Measurements from ENCODE around the gene MIF4GD.
"Not testable (repeated sequence)": the region's sequence is repeated elsewhere in the genome, so short reads cannot be mapped to it uniquely, and the experiment has no call there.

The MIF4GD gene

GRCh38 chr17:75295201-75296158 is 24.4 kb upstream of the MIF4GD start:
- peak overlapping the region; percentile 43 for H3K4me3 Mint-ChIP-seq
- peaks cover 3% of the 10 kb centered on the region for H3K36me3 Mint-ChIP-seq (ENCODE audit: low read depth)
- H3K9me3 Mint-ChIP-seq = no peaks in the 10 kb centered on the region
- no peaks in the 10 kb centered on the region for H3K27me3 Mint-ChIP-seq (ENCODE audit: low read depth)
- peak overlapping the region; percentile 86 for H3K27ac Mint-ChIP-seq
- peaks cover 34% of the 10 kb centered on the region for H3K4me1 Mint-ChIP-seq (ENCODE audit: low read depth)

DNA sequence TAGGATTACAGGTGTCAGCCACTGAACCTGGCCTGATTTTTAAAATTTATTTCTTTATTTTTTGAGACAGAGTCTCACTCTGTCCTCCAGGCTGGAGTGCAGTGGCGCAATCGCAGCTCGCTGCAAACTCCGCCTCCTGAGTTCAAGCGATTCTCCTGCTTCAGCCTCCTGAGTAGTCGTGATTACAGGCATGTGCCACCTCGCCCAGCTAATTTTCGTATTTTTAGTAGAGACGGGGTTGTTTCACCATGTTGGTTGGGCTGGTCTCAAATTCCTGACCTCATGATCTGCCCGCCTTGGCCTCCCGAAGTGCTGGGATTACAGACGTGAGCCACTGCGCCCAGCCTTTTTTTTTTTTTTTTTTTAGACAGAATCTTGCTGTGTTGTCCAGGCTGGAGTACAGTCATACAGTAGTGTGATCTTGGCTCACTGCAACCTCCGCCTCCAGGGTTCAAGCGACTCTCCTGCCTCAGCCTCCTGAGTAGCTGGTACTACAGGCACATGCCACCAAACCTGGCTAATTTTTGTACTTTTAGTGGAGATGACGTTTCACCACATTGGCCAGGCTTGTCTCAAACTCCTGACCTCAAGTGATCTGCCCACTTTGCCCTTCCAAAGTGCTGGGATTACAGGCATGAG is 21.9 kb upstream of the MIF4GD start:
- peaks cover 41% of the 10 kb centered on the region for H3K4me1 Mint-ChIP-seq (ENCODE audit: low read depth)
- not testable (repeated sequence) for H3K4me3 Mint-ChIP-seq; H3K27me3 Mint-ChIP-seq (ENCODE audit: low read depth); H3K27ac Mint-ChIP-seq; H3K36me3 Mint-ChIP-seq (ENCODE audit: low read depth); H3K9me3 Mint-ChIP-seq

DNA sequence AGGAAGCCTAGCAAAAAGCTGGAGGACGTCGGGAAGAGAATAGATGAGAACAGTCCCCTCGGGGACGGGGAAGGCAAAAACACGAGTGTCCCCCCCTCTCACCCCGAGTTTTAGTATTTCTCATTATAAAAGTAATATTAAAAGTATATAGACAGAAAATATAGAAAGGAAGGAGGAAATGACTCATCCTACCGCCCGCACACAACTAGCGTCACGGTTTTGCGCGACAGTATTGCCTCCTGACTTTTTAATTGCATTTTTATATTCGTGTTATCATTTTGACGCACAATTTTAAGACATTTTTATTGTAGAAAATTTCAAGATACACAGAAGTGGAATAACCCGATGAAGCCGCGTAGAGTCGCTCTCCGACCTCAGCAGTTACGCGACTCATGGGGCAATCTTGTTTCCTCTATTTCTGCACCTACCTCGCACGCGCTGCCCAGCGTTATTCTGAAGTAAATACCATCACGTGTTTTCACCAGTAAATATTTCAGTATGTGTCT is 18.9 kb upstream of the MIF4GD start:
- peaks cover 10% of the 10 kb centered on the region for H3K36me3 Mint-ChIP-seq (ENCODE audit: low read depth)
- H3K4me3 Mint-ChIP-seq = peak overlapping the region; percentile 97
- H3K4me1 Mint-ChIP-seq (ENCODE audit: low read depth) = peaks cover 23% of the 10 kb centered on the region
- peak overlapping the region; percentile 100 for H3K27ac Mint-ChIP-seq
- no peaks in the 10 kb centered on the region for H3K9me3 Mint-ChIP-seq
- H3K27me3 Mint-ChIP-seq (ENCODE audit: low read depth) = no peaks in the 10 kb centered on the region

DNA sequence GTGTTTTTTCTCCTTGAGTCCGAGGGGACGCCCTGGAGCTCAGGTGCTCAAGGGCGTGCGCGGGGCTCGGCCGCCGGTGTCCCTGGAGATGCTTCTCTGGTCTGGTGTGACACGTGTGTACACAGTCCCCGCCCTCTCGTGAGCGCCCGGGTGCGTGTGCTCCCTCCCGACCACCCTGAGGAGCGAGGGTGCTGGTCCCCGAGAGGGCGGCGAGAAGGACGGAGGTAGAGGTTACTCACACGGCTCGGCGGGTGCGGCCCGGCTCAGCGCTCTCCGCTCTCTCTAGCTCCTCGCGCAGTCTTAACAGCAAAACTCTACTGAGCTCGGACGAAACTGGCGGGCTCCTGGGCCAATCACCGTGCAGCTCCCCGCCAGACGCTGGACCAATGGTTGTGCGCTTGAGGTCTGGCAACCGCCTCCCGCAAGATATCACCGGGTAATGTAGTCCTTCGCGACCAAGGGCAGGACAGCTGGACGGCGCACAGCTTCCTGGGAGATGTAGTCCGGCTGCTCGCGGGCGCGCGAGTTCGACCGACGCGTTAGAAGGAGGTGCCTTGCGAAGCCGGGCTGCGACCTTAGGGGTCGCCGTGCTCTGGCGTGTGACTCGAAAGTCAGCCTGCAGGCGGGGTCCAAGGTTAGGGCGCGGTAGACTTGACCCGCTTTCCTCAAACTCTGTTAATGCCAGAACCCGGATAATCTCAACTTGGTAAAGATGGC is 18.2 kb upstream of the MIF4GD start, which contains the start of gene SLC25A19:
TSS of gene SLC25A19 (minus strand) at position 319 of the 717 bp plus-strand sequence. CDS start 2,669 bp downstream, outside the sequence.
- H3K36me3 Mint-ChIP-seq (ENCODE audit: low read depth) = peaks cover 10% of the 10 kb centered on the region
- peaks cover 21% of the 10 kb centered on the region for H3K4me1 Mint-ChIP-seq (ENCODE audit: low read depth)
- H3K9me3 Mint-ChIP-seq = no peaks in the 10 kb centered on the region

GRCh38 chr17:75288770-75289114 is 17.7 kb upstream of the MIF4GD start:
- H3K27ac Mint-ChIP-seq = peak overlapping the region; percentile 100
- H3K4me1 Mint-ChIP-seq (ENCODE audit: low read depth) = peaks cover 19% of the 10 kb centered on the region
- no peaks in the 10 kb centered on the region for H3K9me3 Mint-ChIP-seq
- H3K4me3 Mint-ChIP-seq = peak overlapping the region; percentile 97
- H3K27me3 Mint-ChIP-seq (ENCODE audit: low read depth) = no peaks in the 10 kb centered on the region
- H3K36me3 Mint-ChIP-seq (ENCODE audit: low read depth) = peaks cover 10% of the 10 kb centered on the region

More for the DNA sequence above, 18.2 kb upstream of the MIF4GD start, which contains the start of gene SLC25A19:
- Mint-ChIP-seq H3K27me3 (ENCODE audit: low read depth) (no peaks in the 10 kb centered on the region), H3K4me3 (peak within 1 kb of the TSS; percentile 97), H3K27ac (peak within 1 kb of the TSS; percentile 100)

- Mint-ChIP-seq H3K27me3 (ENCODE audit: low read depth) (no peaks in the 10 kb centered on the region), H3K27ac (peak overlapping the region; percentile 100), H3K4me3 (peak overlapping the region; percentile 97), H3K9me3 (no peaks in the 10 kb centered on the region), H3K36me3 (ENCODE audit: low read depth) (peaks cover 14% of the 10 kb centered on the region), H3K4me1 (ENCODE audit: low read depth) (peaks cover 19% of the 10 kb centered on the region)
These were observed 17.3 kb upstream of the MIF4GD start for GRCh38 chr17:75288359-75288758.

- Mint-ChIP-seq H3K4me3 (no peak overlapping the region), H3K27ac (no peak overlapping the region), H3K9me3 (no peaks in the 10 kb centered on the region), H3K27me3 (ENCODE audit: low read depth) (no peaks in the 10 kb centered on the region), H3K4me1 (ENCODE audit: low read depth) (peaks cover 15% of the 10 kb centered on the region), H3K36me3 (ENCODE audit: low read depth) (peaks cover 16% of the 10 kb centered on the region)
These were observed 16.2 kb upstream of the MIF4GD start for GRCh38 chr17:75287221-75287620.

GRCh38 chr17:75285123-75285522 is 14.1 kb upstream of the MIF4GD start:
- no peaks in the 10 kb centered on the region for H3K27me3 Mint-ChIP-seq (ENCODE audit: low read depth)
- no peak overlapping the region for H3K4me3 Mint-ChIP-seq
- H3K27ac Mint-ChIP-seq = no peak overlapping the region
- H3K36me3 Mint-ChIP-seq (ENCODE audit: low read depth) = peaks cover 16% of the 10 kb centered on the region
- no peaks in the 10 kb centered on the region for H3K9me3 Mint-ChIP-seq
- H3K4me1 Mint-ChIP-seq (ENCODE audit: low read depth) = peaks cover 11% of the 10 kb centered on the region

GRCh38 chr17:75280189-75280588 is 9.2 kb upstream of the MIF4GD start:
- H3K27ac Mint-ChIP-seq; H3K4me1 Mint-ChIP-seq (ENCODE audit: low read depth); H3K27me3 Mint-ChIP-seq (ENCODE audit: low read depth); H3K4me3 Mint-ChIP-seq; H3K36me3 Mint-ChIP-seq (ENCODE audit: low read depth); H3K9me3 Mint-ChIP-seq: not testable (repeated sequence)

DNA sequence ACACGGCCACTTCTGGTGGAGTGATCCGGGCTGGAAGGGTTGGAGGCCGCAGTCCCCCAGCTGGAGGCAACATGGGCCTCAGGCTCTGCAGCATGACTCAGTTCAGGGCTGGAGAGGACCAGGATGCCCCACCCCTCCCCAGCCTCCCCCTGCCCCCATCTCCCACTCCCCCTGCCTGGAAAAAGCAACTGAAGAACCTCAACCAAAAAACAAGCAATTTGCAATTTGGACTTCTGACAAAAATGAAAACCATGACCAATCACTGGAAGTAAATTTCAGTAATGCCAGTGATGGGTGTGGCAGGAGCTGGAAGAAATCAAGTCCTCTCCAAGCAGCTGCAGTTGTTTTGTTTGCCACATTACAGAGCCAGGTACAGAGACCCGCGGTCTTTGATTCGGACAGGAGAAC is 6.6 kb upstream of the MIF4GD start:
- Mint-ChIP-seq H3K4me3 (no peak overlapping the region), H3K9me3 (no peaks in the 10 kb centered on the region), H3K4me1 (ENCODE audit: low read depth) (peaks cover 12% of the 10 kb centered on the region), H3K27me3 (ENCODE audit: low read depth) (no peaks in the 10 kb centered on the region), H3K27ac (no peak overlapping the region), H3K36me3 (ENCODE audit: low read depth) (peaks cover 8% of the 10 kb centered on the region)

DNA sequence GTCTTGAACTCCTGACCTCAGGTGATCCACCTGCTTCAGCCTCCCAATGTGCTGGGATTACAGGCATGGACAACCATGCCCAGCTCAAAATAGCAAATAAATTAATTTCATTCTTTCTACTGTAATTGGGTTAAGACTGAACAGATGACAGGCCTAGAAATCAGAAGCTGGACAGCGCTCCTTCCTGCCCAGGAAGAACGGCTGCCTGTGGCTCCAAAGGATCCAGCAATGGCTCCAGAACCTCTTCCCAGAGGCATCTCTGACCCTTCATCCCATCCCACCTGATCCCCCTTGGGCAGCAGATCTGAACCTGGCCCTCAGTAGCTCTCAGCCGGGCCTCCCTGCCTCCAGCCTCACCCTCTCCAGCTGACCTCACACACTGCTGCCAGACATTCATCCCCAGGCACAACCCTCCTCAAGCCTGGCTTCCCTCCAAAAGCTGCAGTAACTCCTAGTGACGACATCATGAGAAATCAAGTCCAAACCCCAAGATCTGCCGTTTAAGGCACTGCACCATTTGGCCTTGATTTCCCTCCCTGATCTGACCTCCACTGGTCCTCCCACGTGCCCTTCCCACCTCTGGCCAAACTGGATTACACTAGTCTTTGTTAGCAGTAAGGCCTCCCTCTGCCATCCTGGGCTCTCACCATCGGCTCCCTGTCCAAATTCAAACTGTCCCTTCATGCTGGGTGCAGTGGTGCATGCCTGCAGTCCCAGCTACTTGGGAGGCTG is 3.1 kb upstream of the MIF4GD start:
- peak overlapping the region; percentile 2 for H3K4me3 Mint-ChIP-seq
- no peaks in the 10 kb centered on the region for H3K9me3 Mint-ChIP-seq
- H3K27ac Mint-ChIP-seq = peak overlapping the region; percentile 20
- no peaks in the 10 kb centered on the region for H3K27me3 Mint-ChIP-seq (ENCODE audit: low read depth)
- H3K4me1 Mint-ChIP-seq (ENCODE audit: low read depth) = peaks cover 24% of the 10 kb centered on the region
- peaks cover 9% of the 10 kb centered on the region for H3K36me3 Mint-ChIP-seq (ENCODE audit: low read depth)

DNA sequence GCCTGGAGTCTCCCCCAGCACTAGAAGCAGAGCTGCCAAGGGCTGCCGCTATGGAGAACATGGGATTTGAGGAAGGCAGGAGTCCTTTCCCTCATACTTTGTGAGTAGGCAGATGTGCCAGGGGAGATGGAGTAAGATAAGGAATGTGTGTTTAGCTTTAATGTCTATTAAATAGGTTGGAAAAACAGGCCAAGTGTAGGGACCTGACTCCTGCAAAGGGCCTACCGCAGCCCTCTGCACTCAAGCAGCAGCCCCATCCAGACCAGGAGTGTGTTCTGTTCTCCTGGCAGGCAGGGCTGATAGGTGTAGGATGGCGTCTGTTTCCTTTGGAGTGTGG is 1.8 kb upstream of the MIF4GD start:
- H3K9me3 Mint-ChIP-seq = no peaks in the 10 kb centered on the region
- no peaks in the 10 kb centered on the region for H3K27me3 Mint-ChIP-seq (ENCODE audit: low read depth)
- peak overlapping the region; percentile 67 for H3K27ac Mint-ChIP-seq
- H3K4me1 Mint-ChIP-seq (ENCODE audit: low read depth) = peaks cover 28% of the 10 kb centered on the region
- H3K4me3 Mint-ChIP-seq = peak overlapping the region; percentile 34
- peaks cover 9% of the 10 kb centered on the region for H3K36me3 Mint-ChIP-seq (ENCODE audit: low read depth)

- H3K27ac Mint-ChIP-seq = peak overlapping the region; percentile 88
- H3K4me3 Mint-ChIP-seq = peak overlapping the region; percentile 89
- peaks cover 9% of the 10 kb centered on the region for H3K36me3 Mint-ChIP-seq (ENCODE audit: low read depth)
- H3K9me3 Mint-ChIP-seq = no peaks in the 10 kb centered on the region
- H3K4me1 Mint-ChIP-seq (ENCODE audit: low read depth) = peaks cover 30% of the 10 kb centered on the region
- H3K27me3 Mint-ChIP-seq (ENCODE audit: low read depth) = no peaks in the 10 kb centered on the region
These were observed 1.2 kb upstream of the MIF4GD start for GRCh38 chr17:75271955-75272847.

Measured in T-helper 1 cell treated with Interleukin-12 subunit alpha and Interleukin-12 subunit beta and Interleukin-4 antibody, amounts not matched to agents 30 μg/mL and 1 μg/mL, for 36 hours (primary cell).